ENCODE data around the gene PCDH9.

Gene PCDH9

GRCh38 chr13:66414066-66414800 lies 815.9 kb downstream of the PCDH9 start:
- no peak for DNase-seq

- DNase-seq = no peak
These were observed 819.8 kb downstream of the PCDH9 start for GRCh38 chr13:66410314-66410713.

DNA sequence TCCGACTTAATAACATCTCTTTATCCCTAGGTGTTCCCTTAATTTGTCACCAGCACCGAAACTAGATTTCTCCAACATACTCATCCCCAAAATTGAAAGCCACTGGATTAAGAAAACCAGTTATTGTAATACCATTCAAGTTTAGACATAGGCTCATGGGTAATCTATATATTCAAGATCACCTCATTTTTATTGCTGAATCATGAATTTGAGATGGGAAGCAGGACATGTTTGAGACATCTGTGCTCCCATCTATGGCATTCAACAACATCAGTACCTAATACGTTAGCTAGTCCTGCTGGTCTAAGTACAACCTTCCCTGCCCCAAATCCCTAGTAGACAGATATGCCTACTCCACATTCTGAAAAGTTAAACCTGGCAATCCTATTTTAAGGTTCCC lies 820.6 kb downstream of the PCDH9 start:
- no peak for DNase-seq

GRCh38 chr13:66407128-66407527 lies 823.0 kb downstream of the PCDH9 start:
- no peak for DNase-seq

- no peak for DNase-seq
These were observed 824.0 kb downstream of the PCDH9 start for GRCh38 chr13:66405908-66406802.

DNA sequence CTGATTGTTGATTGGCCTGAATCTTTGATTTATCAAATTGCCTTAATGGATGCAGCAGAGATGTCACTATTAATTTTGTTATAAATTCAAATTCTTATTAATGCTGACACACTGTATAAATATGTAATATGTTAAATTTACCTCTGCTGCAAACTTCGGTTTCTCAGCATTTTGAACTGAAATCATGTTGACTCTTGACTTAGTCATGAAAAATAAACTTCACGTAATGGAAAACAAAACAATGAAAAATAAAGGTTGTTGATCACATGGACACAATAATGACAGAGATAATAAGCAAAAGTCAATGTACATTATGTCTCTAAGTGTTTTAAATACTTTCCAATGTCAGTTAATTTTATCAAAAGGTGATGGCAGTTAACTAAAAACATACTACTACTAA lies 827.6 kb downstream of the PCDH9 start:
- DNase-seq = no peak

DNA sequence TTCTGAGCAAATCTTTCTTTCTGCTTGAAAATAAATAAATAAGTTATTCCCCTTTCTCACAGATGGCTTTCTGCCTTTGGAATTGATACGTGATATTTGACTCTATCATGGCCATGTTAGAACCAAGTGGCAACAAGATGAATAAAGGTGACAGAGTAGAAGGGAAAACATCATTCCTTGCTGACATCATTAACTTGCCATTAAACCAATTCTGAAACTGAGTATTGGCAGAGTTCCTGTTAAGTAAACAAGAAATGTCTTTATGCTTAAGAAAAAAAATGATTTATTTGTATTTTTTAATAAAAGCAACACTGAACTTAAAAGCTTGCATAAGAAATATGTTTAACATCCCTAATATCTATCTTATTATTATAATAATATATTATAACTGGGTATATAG lies 828.1 kb downstream of the PCDH9 start:
- no peak for DNase-seq

DNA sequence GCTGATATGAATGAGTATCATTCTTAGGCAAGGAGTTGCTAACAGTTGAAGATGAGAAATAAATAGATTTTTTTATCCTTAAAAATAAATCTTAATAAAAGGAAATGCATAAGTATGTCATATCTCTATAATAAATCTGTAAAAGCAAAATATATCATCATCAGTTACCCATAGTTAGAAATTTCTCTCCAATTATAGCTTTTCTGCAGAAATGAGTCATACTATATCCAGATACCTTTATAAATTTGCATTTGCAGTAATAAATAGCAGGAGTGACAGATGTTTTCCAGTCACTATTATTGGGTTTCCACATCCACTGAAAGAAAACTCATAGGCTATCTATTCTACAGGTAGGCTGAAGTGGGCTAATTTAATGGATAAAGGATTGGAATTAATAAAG lies 829.8 kb downstream of the PCDH9 start:
- no peak for DNase-seq

GRCh38 chr13:66399873-66400272 lies 830.3 kb downstream of the PCDH9 start:
- no peak for DNase-seq

DNA sequence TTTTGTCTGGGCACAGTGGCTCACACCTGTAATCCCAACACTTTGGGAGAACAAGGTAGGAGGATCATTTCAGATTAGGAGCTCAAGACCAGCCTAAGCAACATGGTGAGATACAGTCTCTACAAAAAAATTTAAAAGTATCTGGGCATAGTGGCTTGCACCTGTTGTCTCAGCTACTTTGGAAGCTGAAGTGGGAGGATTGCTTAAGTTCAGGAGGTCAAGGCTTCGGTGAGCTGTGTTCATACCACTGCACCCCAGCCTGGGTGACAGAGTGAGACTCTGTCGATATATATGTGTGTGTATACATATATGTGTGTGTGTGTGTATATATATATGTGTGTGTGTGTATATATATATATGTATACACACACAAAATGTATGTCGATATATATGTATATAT lies 833.0 kb downstream of the PCDH9 start:
- no peak for DNase-seq

- no peak for DNase-seq
These were observed 838.8 kb downstream of the PCDH9 start for GRCh38 chr13:66391322-66391721.

- DNase-seq = no peak
These were observed 851.2 kb downstream of the PCDH9 start for GRCh38 chr13:66378894-66379293.

DNA sequence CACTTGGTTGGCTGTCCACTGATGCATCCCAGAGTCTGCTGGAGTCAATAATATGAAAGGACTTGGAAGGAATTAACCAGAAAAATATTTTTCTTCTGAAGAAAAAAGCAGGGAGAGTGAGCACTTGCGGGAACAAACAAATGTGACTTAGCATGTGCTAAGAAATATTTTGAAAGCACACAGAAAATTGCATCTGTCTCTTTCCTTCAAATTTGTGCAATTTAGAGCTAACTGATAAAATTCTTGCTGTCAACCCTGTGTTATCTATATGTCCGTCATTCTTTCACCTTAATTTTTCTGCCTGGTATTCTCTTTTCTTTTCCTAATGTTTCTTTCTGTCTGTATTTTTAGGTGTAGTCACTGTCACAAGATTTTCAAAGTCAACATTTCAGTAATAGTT lies 852.6 kb downstream of the PCDH9 start:
- DNase-seq = no peak

- no peak for DNase-seq
These were observed 854.4 kb downstream of the PCDH9 start for GRCh38 chr13:66375756-66376155.

DNA sequence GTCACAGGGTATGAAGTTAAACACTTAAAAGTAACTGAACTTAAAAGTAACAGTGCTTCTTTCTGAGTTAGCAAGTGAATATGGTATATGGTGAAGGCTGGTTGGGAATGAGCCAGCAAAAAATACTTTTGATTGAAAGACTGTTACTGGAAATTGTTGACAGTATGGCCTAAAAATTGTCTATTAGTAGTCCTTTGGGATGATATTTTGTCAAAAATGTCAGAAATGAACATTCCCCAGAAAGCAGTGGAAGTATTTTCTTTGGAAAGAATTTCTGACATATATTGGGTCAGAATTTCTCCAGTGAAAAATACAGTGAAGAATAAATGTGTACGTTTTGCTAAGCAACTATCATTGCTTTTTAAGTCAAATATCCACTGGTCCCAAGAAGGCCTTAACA lies 860.5 kb downstream of the PCDH9 start:
- no peak for DNase-seq

GRCh38 chr13:66367356-66367755 lies 862.8 kb downstream of the PCDH9 start:
- DNase-seq = no peak

- DNase-seq = no peak
These were observed 865.0 kb downstream of the PCDH9 start for GRCh38 chr13:66365101-66365500.

GRCh38 chr13:66364346-66364745 lies 865.8 kb downstream of the PCDH9 start:
- DNase-seq = no peak

- no peak for DNase-seq
These were observed 867.7 kb downstream of the PCDH9 start for GRCh38 chr13:66362485-66362884.

DNA sequence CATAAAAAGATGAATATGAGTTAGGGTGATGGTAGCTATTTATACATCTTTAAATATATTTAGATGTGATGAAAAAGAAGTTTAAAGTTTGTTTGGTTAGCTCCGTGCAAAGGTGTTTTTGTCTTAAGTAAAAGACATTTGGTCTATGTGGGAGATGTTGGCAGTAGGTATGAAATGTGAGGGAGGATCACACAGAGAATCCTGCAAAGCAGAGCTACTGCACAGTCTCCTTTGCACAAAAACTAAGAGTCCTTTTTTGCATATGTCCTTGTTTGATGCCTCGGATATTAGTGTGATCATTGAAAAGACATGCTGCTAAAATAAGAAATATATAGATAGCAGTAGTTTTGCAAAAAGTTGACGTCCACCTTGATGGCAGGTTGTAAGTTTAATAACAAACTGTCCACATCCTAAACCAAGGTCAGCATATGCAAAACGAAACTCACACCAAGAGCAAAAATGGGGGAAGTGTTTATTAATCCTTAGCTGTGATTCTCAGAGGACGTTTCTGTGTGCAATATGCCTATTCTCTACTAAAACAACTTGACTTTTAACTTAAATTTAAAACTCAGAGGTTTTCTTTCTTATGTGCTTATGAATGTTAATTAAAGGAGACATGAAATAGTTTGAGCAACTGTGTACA lies 870.1 kb downstream of the PCDH9 start:
- DNase-seq = no peak

- DNase-seq = no peak
These were observed 870.7 kb downstream of the PCDH9 start for GRCh38 chr13:66359393-66359792.

GRCh38 chr13:66358564-66358963 lies 871.6 kb downstream of the PCDH9 start:
- no peak for DNase-seq

DNA sequence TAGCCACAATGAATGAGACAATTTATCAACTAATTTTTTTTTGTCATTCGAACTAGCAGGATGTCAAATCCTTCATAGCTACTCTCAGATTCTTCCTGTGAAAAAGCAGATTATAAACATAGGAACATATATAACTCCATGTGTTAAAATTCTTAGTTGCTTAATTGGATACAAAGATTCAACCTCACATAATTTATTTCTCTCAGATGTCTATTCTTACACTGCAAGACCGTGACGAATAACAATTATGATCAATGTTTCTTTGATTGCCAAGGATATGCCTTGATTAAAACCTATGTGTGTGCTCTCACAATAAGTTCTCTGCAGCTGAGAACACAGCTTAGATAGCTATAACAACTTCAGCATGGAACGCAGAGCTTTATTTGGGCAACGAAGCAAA lies 872.7 kb downstream of the PCDH9 start:
- no peak for DNase-seq

All from KG1 (cell line).